Cardiac fibroblast (primary cell): ENCODE results near the gene PSMG3.

Source experiments
- DNase-seq, 2 donors: peaks; one replicate each; pipeline versions ENCODE4 v3.0.0 to v3.0.0-alpha.2; 2010; ENCODE audit warnings: low read depth in 2 of 2
- H3K4me3 ChIP-seq, 2 donors: replicated peaks in 1 of 2; 1 replicate in 1 of 2; 2 replicates in 1 of 2; pipeline ENCODE4 v1.5.1; 2011; ENCODE audit warnings: low read depth in 2 of 2, low read length in 2 of 2, mild to moderate bottlenecking in 2 of 2, moderate library complexity in 1 of 2
- CTCF ChIP-seq: IDR thresholded peaks from one replicate; pipeline ENCODE4 v1.5.1; 2011; ENCODE audit warnings: low read depth, mild to moderate bottlenecking, low read length, inconsistent platforms

PSMG3 gene

DNA sequence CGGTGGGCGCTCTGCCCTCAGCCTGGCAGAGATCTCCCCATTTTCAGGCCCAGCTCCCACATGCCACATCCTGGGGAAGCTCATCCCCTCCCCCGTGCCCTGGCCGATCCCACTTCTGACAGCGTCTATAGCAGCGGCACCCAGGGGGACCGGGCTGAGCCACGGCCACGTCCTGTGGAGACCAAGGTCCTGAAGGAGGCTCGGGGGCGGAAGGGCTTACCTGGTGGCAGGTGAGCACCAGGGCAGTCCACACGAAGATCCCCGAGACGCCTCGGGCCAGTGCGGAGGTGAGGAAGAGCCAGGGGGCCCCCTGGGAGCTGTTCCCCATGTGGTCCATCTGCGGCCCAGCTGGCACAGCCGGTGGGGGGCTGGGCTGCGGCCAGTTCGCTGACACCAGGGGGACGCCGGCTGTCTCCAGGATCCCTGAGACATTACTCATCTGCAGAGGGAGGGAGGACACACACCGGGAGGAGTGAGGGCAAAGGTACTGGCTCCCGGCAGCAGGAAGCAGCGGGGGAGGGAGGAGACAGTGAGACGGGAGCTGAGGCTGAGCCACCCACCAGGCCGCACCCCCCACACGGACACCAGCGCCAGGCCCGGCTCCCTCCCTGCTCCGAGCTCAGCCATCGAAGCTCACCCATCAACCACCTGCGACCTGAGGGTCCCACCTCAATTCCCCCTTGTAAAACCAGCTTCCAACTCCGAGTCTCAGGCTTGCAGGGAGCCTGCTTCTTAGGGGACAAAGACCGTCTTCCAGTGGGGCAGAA is 14.6 kb downstream of the PSMG3 start:
- no peak for TF ChIP-seq CTCF
- H3K4me3 ChIP-seq: no peak overlapping the region
- DNase-seq: peak; percentile 81 to 85

GRCh38 chr7:1554333-1555045 is 15.3 kb downstream of the PSMG3 start:
- no peak for TF ChIP-seq CTCF
- H3K4me3 ChIP-seq: no peak overlapping the region
- no peak for DNase-seq

- TF ChIP-seq CTCF: no peak
- H3K4me3 ChIP-seq: no peak overlapping the region
- no peak for DNase-seq
Observed at GRCh38 chr7:1553512-1554210, 16.2 kb downstream of the PSMG3 start.

DNA sequence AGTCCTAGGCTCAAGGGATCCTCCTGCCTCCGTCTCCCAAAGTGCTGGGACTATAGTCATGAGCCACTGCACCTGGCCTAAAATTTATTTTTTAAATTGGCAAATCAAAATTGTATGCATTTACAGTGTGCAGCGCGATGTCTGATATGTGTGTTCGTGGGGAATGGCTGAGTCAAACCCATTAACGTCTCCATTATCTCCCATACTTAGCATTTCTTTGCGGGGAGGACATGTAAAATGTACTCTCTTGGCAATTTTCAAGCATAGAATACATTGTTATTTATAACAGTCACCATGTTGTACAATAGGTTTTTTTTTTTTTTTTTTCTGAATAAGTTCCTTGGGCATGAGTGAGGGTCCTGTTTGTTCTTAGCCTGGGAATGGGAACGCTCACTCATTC is 17.6 kb downstream of the PSMG3 start:
- H3K4me3 ChIP-seq: no peak overlapping the region
- DNase-seq: peak in 1 of 2 donors; percentile 36
- no peak for TF ChIP-seq CTCF

DNA sequence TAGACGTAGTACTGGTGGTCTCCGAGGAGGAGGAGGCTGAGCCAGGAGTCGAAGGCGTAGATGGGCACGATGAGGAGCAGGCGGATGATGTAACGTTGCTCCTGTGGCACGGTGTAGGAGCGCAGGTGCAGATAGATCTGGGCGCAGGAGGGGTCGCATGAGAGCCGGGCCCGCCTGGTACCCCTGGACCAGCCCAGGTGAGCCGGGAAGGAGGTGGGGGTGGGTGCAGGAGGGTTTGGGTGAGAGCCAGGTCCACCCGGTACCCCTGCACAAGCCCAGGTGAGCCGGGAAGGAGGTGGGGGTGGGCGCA is 19.0 kb downstream of the PSMG3 start:
- H3K4me3 ChIP-seq: no peak overlapping the region
- TF ChIP-seq CTCF: no peak
- no peak for DNase-seq

DNA sequence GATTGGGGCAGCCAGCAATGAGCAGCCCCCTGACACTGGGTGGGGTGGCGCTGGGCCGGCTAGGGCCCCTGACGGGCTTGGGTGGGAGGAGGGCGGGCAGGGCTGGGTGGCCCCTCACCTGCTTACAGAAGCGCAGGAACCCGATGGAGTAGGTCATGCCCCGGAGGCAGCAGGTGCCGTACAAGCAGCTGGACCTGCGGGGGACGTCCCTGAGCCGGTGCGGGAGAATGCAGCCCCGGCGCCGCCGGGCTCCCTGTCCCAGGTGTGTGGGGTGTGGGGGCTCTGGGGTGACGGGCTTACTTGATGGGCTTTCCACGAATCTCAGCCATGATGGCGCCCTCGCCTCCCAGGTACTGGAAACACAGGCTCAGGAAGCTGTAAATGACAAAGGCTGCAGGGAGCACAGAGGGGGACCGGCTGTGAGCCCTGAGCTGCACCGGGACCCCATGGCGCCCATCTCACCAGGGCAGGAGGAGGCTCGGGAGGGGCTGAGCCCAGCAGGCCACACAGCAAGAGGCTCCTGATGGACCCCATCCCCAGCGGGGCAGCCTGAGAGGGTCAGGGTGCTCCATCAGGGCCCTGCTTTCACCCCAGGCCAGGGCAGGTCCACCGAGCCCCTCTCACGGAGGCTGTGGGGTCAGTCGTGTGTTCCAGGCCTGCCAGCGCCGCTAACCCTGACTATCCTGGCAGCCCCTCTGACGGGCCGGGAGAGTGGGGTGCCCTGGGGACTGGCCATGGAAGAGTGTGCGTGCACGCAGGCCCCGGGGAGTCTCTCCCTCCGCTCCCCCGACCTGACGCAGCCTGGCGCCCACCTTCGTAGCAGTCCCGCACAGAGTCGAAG is 19.6 kb downstream of the PSMG3 start:
- no peak overlapping the region for H3K4me3 ChIP-seq
- TF ChIP-seq CTCF: no peak
- no peak for DNase-seq
